Measurements from ENCODE around the gene GFOD2.
A peak's percentile ranks its signal among the peaks of the same experiment; 100 is the strongest.

Gene GFOD2

DNA sequence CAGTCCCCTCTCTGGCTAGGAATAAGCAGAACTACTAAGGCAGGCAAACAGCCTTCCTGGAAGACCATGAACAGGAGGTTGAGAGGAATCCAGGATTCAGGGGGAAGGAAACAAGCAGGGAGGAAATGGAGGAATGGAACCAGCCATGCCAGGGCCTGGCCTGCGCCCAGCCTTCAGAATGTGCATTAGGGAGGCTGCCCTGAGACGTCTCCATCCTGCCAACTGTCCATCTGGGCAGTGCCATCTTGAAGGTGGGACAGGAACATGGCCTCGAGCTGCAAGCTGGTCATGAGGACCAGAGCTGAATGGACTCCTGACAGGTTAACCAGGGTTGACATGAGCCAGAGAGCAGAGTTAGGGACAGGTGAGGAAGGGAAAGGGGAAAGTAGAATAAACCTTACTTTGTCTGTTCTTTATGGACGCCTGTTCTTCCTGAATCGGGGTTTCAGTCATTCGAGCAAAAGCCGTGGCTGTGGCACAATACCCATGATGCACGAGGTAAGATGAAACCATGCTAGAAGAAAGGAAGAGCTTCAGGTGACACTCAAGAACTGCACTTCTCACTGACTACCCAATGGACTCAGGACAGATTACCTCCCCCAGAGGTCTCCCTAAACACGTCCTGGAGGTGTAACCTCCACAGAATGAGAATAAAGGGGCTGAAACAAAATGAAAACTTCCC, 12.1 kb upstream of the GFOD2 start:
- DNase-seq, result no peak

- no peak for DNase-seq
Observed at GRCh38 chr16:67730326-67730725, 11.2 kb upstream of the GFOD2 start.

DNA sequence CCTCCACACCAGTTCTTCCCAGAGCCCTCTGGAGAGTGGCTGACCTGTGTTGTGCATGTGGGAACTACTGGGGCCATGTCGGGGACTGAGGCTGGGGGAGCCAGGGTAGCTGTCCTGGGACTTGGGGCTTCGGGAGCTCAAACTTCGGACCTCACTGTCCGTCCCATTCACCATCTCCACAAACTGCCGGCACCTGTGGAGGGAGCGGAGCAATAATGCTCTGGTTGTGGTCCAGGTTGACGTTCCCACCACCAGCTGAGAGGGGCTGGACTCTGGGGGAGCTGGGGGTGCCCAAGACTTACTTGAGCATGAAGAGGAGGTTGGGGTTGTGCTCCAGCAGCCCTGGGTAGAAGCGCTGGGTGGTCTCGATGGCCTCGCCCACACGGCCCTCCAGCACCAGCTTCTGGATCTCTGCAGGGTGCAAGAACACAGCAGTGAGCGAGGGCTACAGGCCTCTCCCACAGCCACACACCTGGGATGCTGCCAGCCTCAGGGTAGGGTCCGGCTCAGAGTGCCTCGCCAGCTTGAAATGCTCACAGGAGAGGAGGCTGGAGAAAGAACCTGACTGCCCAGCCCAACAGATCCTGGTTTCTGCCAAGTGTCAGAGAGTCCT, 10.6 kb upstream of the GFOD2 start:
- DNase-seq, result no peak

DNA sequence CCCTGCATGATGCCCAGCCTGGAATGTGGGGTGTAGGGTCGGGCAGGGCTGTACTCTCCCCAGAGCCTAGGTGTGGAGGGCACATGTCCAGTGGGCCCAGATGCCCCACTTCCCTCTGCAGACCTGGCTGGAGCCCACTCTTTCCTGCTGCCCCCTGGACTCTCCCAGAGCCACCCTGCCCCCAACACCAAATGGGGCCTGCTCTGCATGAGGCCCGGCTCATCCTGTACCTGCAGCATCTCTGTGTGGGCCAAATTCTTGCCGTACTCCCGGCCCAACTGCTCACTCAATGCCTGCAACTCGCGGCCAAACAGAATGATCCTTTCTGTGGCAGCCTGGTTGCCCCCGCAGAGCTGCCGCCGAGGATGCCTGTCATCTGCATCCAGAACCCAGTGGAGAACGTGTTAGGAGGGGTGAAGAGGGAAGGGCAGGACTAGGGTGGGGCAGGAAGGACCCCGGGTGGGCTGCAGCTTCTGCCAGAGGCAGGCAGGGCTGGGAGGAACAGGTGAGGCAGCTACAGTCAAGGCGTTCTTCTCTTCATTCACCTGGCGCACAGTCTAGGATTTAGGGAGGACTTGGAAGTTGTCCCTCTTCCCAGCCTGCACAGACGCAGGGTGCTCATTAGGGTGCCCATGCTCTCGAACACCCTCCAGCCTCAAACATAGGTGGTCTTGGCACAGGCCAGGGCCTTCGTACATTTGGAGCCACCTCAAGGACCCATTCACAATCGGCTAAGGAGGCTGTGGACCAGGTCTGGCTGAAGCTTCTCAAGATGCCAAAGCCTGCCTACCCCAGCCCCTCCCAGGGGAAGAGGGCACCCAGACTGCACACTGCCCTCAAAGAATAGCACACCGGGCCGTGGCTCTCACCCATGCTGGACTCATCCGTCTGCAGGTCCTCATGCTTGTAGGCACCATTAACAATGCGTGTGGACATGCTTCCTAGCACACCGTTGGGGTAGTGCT, 8.7 kb upstream of the GFOD2 start:
- no peak for DNase-seq

DNA sequence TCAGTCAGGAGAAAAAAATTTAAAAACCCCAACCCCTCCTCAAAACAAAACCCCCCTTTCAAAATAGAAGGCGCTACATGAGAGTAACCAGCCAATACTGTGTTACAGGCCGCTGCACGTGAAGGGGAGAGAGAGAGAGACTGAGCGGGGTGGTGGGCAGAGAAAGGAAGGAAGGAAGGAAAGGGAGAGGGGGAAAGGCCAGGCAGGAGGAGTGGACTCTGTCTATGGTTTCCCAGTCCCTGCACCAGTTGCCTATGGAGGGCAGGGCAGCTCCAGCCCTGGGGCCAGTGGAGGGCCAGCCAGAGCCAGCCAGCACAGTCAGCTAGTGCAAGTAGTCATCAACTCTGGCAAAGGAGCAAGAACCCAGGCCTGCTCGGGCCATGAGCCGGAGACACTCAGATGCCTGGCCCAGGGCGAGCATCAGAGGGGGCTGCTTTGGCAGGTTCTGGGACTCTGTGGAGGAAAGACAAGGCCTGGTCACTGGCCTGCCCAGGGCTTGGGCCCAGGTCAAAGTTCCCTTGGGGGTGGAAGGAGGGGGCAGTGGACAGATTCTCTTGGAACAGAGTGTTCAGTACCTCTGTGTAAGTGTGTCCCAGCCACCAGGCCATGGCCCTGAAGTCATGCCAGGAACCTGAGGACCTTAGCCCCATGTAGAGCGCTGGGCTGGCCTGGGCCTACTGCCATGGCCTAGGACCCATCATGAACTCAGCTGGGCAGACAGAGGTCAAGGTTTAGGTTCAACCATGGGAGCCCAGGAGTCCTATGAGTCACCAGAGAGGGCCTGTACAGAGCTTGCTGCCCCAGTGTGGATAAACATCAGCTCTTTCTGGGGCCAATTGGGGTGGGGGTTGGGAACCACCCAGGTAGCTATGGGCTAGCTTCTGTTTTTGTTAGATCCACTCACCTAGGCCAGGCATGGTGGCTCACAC, 7.3 kb upstream of the GFOD2 start:
- DNase-seq, result no peak

DNA sequence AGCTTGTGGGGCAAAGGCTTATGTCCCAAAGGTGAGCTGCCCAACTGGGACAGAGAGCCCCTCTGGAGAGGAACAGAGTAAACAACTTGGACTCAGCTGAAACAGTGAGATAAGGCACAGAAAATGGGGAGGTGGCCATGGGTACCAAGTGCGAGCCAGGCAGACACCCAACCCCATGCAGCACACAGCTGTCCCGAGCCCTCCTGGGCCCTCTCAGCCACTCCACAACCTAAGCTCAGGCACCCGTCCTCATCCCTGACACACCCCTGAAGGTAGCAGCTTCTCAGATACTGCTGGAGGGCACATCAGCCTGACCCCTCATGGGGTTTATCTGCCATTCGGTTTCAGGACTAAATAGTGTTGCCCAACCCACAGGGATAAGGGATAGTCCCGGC, 4.8 kb upstream of the GFOD2 start:
- DNase-seq, result no peak

DNA sequence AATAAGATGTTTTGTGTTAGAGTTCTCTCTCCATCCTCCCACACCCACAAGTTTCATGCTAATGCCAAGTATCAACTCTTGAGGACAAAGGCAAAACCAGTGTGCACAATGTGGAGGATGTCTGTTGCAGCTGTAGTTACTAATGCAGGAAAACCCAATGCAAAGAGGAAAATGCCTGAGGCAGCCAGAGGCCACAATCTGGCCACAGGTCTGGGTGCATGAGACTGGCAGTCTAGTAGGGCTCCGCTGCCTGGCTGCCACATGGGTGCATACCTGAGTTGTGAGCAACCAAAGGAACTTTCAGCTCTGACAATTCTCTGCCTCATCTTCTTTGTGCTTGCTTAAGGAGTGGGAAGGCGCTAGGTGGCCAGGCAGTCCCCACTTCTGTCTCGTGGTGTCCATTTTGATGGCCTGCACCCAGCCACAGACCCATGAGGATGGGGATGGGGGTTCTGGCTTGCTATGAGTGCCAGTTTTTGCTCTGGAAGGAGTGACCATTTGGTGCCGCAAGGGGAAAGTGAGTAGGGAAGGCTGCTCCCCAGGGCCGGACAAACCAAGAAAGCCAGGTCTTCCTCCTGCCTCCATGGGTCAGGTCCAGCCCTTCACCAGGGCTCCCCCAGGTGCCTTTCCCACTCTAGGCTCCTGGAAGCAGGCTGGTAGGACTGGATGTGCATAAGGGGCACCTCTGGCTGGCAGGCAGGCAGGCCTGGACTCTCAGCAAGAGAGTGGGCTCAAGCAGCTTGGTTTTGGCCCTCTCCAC, 4.2 kb upstream of the GFOD2 start:
- no peak for DNase-seq

GRCh38 chr16:67720236-67720635, 1.1 kb upstream of the GFOD2 start:
- no peak for DNase-seq

DNA sequence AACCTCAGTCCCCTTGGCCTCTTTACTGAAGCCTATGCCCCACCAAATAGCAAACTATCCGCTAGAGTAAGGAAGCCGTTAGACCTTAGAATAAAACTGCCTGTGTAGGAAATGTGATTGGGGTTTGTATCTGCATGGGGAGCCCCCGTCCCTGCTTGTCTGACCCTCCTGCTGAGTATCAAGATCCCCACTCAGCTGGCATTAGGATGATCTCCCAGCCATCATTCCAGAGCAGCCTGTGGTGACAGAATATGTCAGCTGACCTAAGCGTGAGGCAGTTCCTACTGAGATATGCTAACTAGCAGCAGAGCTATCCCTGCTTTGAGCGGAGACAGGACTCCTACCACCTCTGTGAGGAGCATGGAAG, 645 bp upstream of the GFOD2 start:
- peak; percentile 27 for DNase-seq

DNA sequence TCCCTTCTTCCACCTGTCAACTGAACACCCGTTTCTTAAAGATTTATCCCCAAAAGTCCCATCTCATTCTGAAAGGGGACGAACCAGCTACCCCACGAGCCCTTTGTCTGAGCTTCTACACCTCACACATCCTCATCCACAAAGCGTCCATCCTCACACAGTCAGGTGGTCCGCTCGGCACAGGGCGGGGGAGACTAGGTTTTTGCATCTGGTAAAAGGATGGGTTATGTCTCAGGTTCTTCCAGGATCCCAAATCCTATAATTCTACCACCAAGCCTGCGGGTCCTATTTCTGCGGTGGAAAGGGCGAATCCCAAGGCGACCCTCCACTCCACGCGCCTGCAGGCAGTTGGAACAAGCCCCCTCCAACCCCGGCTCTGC, 458 bp downstream of the GFOD2 start:
- no peak for DNase-seq

DNA sequence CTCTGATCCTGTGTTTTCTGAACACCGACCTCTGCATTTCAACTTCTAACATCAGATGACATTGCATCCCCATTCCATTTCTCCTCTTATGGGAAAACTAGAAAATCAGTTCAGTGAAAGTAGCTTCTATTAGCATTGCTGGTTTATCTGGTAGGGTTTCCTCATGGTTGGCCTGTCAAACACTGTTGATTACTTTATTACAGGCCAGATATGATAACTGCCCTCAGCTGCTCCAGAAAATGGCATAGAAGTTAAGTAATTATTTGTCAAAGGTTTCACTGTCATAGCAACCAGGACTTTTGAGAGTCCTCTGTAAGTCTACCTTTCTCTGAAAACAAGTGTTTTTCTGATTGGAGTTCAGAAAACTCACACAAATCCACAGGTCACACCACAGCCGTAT, 3.0 kb downstream of the GFOD2 start:
- no peak for DNase-seq

DNA sequence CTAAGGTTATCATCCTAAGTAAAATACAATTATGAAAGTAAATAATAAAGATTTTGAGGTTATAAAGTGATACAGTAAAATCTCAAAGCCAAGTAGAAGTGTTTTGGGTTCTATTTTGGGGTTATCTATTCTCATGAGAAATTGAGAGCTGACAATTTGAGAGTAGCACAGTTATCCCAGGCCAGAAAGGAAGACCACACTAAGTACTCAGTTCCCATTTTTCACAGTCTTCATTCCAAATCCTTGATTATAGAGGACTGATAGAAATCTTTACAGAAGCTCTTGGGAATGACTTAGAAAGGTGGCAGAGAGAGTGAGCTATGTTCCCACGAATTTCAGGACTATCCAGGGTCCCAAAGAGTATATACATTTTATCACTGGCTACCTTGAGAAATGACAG, 4.6 kb downstream of the GFOD2 start:
- no peak for DNase-seq

DNA sequence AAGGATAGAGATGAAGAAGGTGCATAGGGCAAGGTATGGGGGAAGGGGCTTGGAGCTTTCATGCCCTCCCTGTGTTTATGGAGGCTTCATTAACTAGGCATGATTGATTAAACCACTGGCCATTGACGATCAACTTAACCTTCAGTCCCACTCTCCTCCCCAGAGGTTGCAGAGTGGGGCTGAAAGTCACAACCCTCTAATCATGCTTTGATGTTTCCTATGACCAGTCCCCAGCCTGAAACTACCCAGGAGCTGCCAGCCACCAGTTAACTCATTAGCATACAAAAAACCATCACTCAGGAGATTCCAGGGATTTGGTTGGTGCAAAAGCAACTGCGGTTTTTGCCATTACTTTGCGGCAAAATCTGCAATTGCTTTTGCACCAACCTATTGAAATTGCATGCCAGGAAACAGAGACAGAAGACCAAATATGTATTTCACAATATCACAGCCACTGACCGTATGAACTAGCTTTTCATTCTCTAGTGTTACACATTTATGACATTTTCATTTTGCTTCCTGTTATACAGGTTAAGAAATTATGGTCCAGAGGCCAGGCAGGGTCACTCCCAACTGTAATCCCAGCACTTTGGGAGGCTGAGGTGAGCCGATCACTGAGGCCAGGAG, 5.4 kb downstream of the GFOD2 start:
- no peak for DNase-seq

DNA sequence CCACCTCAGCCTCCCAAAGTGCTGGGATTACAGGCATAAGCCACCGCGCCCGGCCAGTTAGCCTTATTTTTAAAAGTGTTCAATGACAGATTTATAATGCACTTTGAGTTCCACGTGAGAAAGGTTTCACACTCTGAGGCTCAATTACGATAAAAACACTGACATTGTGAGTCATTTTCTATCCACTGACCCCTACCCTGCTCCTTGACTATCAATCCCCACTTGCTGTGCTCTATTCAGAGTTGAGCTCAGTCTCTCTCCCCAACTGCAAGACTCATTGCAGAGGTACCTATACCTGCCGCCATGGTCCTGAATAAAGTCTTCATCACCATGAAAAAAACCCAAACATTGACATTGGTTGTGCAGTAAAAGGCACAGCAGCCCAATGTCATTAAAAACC, 8.5 kb downstream of the GFOD2 start:
- no peak for DNase-seq

GRCh38 chr16:67709050-67709449, 10.1 kb downstream of the GFOD2 start:
- DNase-seq, result no peak

- no peak for DNase-seq
Observed at GRCh38 chr16:67708368-67708771, 10.7 kb downstream of the GFOD2 start.

DNA sequence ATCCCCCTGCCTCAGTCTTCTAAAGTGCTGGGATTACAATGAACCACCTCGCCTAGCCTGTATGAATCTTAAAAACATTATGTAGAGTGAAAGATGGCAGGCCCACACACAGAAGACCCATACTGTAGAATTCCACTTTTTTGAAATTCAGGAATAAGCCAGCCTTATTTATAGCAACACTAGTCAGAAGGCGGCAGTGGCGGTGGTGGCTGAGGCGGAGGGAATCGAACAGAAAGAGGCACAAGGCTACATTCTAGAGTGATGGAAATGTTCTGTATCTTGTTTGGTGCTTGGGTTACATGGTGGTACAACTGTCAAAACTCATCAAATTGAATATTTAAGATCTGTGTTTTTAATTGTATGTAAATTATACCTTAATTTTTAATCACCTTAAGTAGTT, 11.3 kb downstream of the GFOD2 start:
- DNase-seq, result no peak

- no peak for DNase-seq
Observed at GRCh38 chr16:67707210-67707609, 11.9 kb downstream of the GFOD2 start.

DNA sequence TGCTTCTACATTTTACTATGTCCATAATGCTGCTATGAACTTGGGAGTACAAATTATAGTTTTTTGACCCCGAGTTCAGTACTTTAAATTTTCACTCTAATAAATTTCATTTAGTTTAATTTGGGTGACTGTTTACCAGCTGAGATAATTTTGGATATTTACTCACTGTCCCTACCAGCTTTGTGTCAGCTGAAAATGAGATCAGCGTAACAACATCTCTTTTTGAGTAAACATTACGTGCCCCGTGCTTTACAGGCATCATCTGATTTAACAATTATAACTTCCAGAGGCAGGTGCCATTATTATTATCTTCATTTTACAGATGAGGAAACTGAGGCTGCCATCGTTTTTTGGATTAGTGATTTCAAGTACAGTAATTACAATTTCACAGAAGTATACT, 15.0 kb downstream of the GFOD2 start:
- no peak for DNase-seq

GRCh38 chr16:67703626-67704025, 15.5 kb downstream of the GFOD2 start:
- DNase-seq, result peak; percentile 34

DNA sequence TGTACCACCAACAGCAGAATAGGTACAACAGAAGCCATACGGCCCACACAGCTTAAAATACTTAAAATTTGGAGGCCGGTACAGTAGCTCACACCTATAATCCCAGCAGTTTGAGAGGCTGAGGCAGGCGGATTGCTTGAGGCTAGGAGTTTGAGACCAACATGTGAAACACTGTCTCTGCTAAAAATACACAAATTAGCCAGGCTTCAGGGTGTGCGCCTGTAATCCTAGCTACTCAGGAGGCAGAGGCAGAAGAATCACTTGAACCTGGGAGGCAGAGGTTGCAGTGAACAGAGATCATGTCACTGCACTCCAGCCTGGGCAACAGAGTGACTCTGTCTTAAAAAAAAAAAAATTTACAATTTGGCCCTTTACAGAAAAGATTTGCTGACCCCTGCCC, 17.0 kb downstream of the GFOD2 start:
- no peak for DNase-seq

DNA sequence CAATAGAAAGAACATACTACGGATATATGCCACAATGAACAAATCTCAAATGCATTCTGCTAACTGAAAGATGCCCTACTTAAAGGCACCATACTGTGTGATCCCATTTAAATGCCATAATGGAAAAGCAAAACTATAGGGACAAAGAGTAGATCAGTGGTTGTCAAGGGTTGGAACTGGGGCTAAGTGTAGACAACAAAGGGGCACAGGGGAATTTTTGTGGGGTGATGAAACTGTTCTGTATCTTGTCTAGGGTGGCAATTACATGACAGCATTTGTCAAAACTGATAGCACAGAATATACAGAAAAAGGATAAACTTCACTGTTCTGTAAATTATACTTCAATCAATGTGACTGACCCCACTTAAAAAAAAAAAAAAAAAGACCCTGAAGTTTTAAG, 17.7 kb downstream of the GFOD2 start:
- no peak for DNase-seq

Data from activated CD4-positive, alpha-beta T cell treated with anti-CD3 and anti-CD28 coated beads, Interleukin-2, Interleukin-6, amounts not matched to agents 100 ng/mL and 50 ng/mL, durations not matched to agents 16 hours and 8 hours (primary cell).